Measurements from ENCODE around the gene GALNT9.

The GALNT9 gene

DNA sequence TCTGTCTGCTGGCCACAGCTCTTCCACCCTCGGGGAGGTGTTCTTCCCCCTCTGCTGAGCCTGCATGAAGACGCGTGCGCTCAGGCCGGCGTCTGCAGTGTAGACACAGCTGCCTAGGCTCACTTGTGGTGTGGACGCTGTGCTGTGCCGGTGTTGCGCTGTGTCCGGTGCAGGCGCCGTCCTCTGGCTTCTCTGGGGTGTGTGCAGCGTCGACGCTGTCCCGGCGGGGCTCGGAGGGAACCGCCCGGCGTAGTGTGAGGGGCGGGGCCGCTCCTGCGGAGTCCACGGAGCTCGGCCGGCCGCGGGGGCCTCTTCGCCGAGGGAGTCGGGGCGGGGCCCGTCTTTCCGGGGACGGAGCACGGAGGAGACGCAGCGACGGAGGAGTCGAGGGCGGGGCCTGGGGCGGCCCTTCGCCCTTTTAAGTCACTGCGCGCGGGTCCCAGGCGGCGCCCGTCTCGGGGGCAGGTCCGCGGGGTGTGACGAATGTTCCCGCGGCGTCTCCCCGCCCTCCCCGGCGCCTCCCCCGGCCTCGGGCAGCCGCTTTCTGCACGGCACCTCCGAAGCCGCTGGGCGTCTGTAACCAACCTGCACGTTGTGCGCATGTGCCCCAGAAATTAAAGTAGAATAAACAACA is 139.9 kb downstream of the GALNT9 start:
- H4K20me1 ChIP-seq (ENCODE audit: insufficient read depth, low read length): no peaks in the 10 kb centered on the region
- peak overlapping the region; percentile 65 for H3K4me2 ChIP-seq (ENCODE audit: low read length)
- no peaks in the 10 kb centered on the region for H3K36me3 ChIP-seq (replicated peaks; ENCODE audit: low read depth, low read length)
- no peaks in the 10 kb centered on the region for H3K9me3 ChIP-seq (ENCODE audit: insufficient read depth, low read length)
- no peaks in the 10 kb centered on the region for H3K27me3 ChIP-seq (ENCODE audit: low read depth, low read length)
- no peaks in the 10 kb centered on the region for H3K4me1 ChIP-seq (ENCODE audit: low read length)
- H3K79me2 ChIP-seq (ENCODE audit: low read length): no peaks in the 10 kb centered on the region
- TF ChIP-seq CTCF (IDR thresholded peaks at IDR 0.05; ENCODE audit: low read depth, low read length): no peak
- no peak for TF ChIP-seq EZH2phosphoT487 (IDR thresholded peaks at IDR 0.05; ENCODE audit: low read depth)
- H3K9ac ChIP-seq (ENCODE audit: low read length): peak overlapping the region; percentile 10; the same call in 1 of the 2 replicates
- no peak overlapping the region for H3K27ac ChIP-seq (ENCODE audit: low read length)
- peak overlapping the region; percentile 46 for H2AFZ ChIP-seq (ENCODE audit: low read depth, low read length)
- H3K4me3 ChIP-seq (ENCODE audit: low read length): peak overlapping the region; percentile 71

GRCh38 chr12:132188916-132189325 is 140.5 kb downstream of the GALNT9 start:
- H3K9ac ChIP-seq (ENCODE audit: low read length): no peak overlapping the region
- no peak overlapping the region for H3K27ac ChIP-seq (ENCODE audit: low read length)
- H3K4me1 ChIP-seq (ENCODE audit: low read length): no peaks in the 10 kb centered on the region
- TF ChIP-seq EZH2phosphoT487 (IDR thresholded peaks at IDR 0.05; ENCODE audit: low read depth) (no peak), CTCF (IDR thresholded peaks at IDR 0.05; ENCODE audit: low read depth, low read length) (no peak)
- H3K9me3 ChIP-seq (ENCODE audit: insufficient read depth, low read length): no peaks in the 10 kb centered on the region
- H3K4me2 ChIP-seq (ENCODE audit: low read length): peak overlapping the region; percentile 65
- no peaks in the 10 kb centered on the region for H3K27me3 ChIP-seq (ENCODE audit: low read depth, low read length)
- H4K20me1 ChIP-seq (ENCODE audit: insufficient read depth, low read length): no peaks in the 10 kb centered on the region
- H3K36me3 ChIP-seq (replicated peaks; ENCODE audit: low read depth, low read length): no peaks in the 10 kb centered on the region
- no peaks in the 10 kb centered on the region for H3K79me2 ChIP-seq (ENCODE audit: low read length)
- peak overlapping the region; percentile 71 for H3K4me3 ChIP-seq (ENCODE audit: low read length)
- no peak overlapping the region for H2AFZ ChIP-seq (ENCODE audit: low read depth, low read length)

GRCh38 chr12:132188451-132188901 is 140.9 kb downstream of the GALNT9 start:
- no peak overlapping the region for H2AFZ ChIP-seq (ENCODE audit: low read depth, low read length)
- TF ChIP-seq EZH2phosphoT487 (IDR thresholded peaks at IDR 0.05; ENCODE audit: low read depth): no peak
- TF ChIP-seq CTCF (IDR thresholded peaks at IDR 0.05; ENCODE audit: low read depth, low read length): no peak

DNA sequence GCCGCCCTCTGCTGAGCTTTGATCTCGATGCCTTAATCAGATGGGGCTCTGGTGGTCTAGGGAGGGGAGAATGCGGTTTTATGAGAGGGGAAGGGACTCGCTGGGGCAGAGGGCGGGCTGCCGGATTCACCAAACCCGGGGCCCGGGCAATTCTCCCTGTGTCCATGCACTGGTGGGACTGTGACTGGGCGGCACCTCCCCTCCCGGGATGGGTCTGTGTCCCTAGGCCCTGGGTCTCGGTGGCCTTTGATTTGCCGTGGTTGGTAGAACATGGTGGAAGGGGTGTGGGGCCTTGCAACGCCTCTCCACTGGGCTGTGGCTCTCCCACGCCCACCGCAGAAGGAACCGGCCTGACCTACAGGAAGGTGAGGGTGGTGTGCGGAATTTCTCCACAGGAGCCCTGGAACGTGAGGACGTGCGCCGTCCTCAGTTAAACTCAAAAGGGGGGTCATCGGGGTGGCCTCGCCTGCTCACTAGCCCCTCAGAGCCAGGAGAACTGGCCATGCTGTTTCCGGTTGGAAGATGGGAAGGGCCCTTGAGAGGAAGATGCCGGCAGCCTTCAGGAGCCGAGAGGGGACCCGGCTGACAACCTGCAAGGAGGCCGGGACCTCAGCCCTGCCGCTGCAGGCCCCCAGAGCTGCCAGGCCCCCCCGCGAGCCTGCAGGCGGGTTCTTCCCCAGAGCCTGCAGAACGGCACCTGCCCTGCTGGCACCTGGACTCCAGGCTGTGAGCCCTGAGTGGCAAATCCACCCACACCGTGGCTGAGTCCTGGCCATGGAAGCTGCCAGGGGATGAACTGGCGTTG is 141.5 kb downstream of the GALNT9 start:
- no peaks in the 10 kb centered on the region for H3K79me2 ChIP-seq (ENCODE audit: low read length)
- no peaks in the 10 kb centered on the region for H3K9me3 ChIP-seq (ENCODE audit: insufficient read depth, low read length)
- no peaks in the 10 kb centered on the region for H3K4me1 ChIP-seq (ENCODE audit: low read length)
- TF ChIP-seq EZH2phosphoT487 (IDR thresholded peaks at IDR 0.05; ENCODE audit: low read depth) (no peak), CTCF (IDR thresholded peaks at IDR 0.05; ENCODE audit: low read depth, low read length) (no peak)
- H3K36me3 ChIP-seq (replicated peaks; ENCODE audit: low read depth, low read length): no peaks in the 10 kb centered on the region
- no peaks in the 10 kb centered on the region for H4K20me1 ChIP-seq (ENCODE audit: insufficient read depth, low read length)
- H3K9ac ChIP-seq (ENCODE audit: low read length): no peak overlapping the region
- H3K27me3 ChIP-seq (ENCODE audit: low read depth, low read length): no peaks in the 10 kb centered on the region
- H3K4me3 ChIP-seq (ENCODE audit: low read length): no peak overlapping the region
- no peak overlapping the region for H3K4me2 ChIP-seq (ENCODE audit: low read length)
- no peak overlapping the region for H3K27ac ChIP-seq (ENCODE audit: low read length)
- no peak overlapping the region for H2AFZ ChIP-seq (ENCODE audit: low read depth, low read length)

More at GRCh38 chr12:132188451-132188901, 140.9 kb downstream of the GALNT9 start:
- no peaks in the 10 kb centered on the region for H3K36me3 ChIP-seq (replicated peaks; ENCODE audit: low read depth, low read length)
- no peaks in the 10 kb centered on the region for H3K79me2 ChIP-seq (ENCODE audit: low read length)
- H3K4me1 ChIP-seq (ENCODE audit: low read length): no peaks in the 10 kb centered on the region
- no peaks in the 10 kb centered on the region for H3K9me3 ChIP-seq (ENCODE audit: insufficient read depth, low read length)
- no peak overlapping the region for H3K27ac ChIP-seq (ENCODE audit: low read length)
- no peaks in the 10 kb centered on the region for H3K27me3 ChIP-seq (ENCODE audit: low read depth, low read length)
- no peak overlapping the region for H3K4me3 ChIP-seq (ENCODE audit: low read length)
- no peak overlapping the region for H3K4me2 ChIP-seq (ENCODE audit: low read length)
- H3K9ac ChIP-seq (ENCODE audit: low read length): no peak overlapping the region
- H4K20me1 ChIP-seq (ENCODE audit: insufficient read depth, low read length): no peaks in the 10 kb centered on the region

Measured in OCI-LY3 (cell line).